Activated CD8-positive, alpha-beta memory T cell treated with anti-CD3 and anti-CD28 coated beads for 48 hours (primary cell): ENCODE measurements around the gene ZC3HAV1.
"Not testable (repeated sequence)": the region's sequence is repeated elsewhere in the genome, so short reads cannot be mapped to it uniquely, and the experiment has no call there.

Experiments used
- DNase-seq, 3 experiments: peaks; one replicate each; pipeline ENCODE4 v3.0.0-alpha.2; 2020; ENCODE audit warnings: low read depth in 2 of 3, low spot score in 2 of 3

Gene ZC3HAV1

DNA sequence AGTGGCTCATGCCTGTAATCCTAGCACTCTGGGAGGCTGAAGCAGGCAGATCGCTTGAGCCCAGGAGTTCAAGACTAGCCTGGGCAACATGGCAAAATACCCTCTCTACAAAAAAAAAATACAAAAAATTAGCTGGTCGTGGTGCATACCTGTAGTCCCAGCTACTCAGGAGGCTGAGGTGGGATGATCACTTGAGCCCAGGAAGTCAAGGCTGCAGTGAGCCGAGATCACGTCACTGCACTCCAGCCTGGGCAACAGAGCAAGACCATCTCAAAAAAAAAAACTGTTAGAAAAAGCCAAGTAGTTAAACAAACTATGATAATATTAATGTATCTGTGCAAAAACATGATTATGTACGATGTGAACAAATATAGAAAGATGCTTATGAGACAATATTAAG lies 83.7 kb downstream of the ZC3HAV1 start:
- DNase-seq: not testable (repeated sequence)

DNA sequence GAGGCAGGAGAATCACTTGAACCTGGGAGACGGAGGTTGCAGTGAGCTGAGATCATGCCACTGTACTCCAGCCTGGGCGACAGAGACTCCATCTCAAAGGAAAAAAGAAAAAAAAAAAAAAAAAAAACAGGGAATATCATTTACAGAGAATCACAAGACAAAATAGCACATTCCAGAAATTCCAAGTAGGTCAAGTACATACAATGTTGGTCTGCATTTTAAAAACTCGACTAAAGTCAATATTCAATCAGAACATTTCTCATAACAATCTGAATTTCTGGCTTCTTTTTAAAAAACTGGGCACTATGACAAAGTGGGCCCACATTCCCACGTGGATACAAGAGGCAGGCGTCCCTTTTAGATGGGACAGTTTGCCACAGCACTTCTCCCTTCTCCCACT lies 86.4 kb downstream of the ZC3HAV1 start:
- DNase-seq: no peak

DNA sequence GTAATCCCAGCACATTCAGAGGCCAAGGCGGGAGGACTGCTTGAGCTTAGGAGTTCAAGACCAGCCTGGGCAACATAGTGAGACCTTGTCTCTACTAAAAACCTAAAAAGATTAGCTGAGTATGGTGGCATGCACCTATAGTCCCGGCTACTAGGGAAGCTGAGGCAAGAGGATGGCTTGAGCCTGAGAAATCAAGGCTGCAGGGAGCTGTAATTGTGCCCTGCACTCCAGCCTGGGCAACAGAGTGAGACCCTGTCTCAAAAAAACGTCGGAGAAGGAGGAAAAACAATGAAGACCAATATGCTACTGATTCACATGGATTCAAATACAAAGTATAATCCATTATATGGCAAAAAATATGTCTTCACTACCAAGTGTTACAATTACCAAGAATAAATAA lies 87.2 kb downstream of the ZC3HAV1 start:
- no peak for DNase-seq

DNA sequence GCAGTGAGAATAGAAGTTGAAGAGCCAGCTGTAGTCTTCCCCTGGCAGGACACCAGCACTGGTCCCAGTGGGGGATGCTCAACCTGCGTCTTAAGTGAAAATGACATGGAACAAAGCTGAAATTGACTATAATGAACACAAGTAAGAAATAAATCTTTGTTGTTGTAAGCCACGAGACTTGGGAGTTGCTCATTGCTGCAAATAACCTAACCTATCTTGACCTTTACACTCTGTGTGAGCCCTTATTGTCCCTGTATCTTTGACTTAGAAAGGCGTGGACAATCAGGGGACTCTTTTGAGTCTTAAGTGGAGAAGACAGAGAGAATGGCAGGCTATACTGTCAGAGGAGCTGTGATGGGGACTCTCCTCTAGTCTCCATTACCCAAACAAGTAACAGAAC lies 90.6 kb downstream of the ZC3HAV1 start:
- DNase-seq: no peak

DNA sequence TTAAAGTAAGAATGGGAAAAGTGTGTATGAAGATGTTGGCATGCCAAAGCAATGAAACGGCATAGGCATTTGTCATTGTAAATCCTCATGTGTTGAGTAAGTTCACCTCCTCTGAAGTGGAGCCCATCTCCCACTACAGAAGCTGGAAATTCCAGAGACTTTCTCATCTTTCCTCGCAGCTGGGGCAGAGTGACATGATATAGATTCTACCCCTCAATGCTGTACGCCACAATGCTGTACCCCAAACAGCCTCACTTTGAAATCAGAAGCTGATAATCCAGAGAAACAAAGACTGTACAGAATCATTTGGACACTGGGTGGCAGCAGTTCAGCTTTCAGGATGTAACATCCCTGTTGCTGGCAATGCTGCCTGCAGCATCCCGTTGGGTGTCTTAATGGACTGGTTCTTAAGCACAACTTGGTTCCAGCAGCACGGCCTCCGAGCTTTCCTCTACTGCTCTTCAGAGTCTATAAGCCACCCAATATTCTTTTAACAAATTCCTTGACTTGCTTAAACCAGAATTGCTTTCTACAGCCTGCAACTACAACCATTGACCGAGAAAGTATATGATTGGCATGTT lies 92.5 kb downstream of the ZC3HAV1 start:
- DNase-seq: no peak

DNA sequence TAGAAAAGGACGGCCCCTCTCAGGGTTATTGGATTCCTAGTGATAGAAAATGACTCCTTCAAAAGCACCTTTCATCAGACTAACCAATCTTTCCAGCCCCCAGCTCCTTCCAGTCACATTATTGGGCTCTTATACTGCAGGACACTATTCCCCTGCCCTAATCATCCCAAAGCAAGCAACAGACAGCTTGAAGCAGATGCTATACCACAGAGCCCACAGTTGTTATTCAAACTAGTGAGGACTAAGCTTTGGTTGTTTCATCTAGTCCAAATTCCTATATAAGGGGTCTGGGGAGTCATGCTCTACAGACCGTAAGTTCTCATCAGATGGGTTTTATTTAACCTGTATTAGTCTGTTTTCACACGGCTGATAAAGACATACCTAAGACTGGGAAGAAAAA lies 98.1 kb downstream of the ZC3HAV1 start:
- DNase-seq: no peak

DNA sequence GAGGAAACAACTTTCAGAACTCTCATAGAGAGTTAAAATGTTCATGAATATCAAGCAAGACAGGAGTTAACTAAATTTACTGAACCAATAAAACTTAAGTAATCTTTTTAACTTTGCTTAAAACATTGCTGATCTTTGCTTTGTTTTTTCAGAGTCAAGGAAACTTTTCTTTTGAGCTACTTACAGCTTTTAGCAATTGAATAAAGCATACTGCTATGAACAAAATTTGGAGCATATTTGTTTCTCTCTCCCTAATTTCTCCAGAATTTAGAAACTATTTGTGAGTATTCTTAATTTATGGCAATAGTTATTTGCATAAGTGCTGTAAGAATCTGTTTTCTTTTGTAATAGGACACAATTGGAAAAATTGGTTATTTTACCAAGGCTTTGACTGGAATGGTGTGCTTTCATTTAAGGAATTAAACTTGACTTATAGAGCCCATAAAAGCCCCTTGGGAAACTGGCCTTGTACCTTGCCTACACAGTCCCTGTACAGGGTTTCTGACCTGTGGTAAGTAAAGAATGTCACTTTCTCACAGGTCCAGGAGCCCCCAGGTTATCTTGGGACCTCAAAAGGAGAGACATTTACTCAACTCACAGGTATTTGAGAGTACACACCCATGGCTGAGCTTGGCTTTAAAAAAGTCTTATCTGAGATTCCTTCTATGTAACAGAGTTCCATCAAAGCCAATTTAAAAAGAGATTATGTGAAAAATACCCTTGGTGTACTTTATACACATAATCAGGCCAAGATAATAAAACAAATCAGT lies 105.0 kb downstream of the ZC3HAV1 start:
- DNase-seq: no peak

DNA sequence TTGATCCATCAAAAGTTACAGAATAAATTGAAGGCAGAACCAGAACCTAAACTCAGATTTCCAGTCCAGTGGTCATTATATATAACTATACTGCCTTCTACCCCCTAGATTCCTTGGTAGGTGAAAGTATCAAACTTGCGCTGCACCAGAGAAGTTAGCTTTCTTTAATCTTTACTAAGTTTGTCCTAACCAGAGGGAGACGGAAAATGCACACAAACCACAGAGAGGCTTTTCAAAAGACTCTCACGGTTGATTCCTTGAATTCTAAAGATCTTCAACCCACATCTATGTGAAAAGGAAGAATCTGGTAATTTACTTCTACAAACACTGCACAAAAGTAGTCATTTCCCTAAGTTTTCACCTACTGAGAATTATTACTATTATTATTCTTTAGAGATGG lies 110.1 kb downstream of the ZC3HAV1 start:
- no peak for DNase-seq
